HG03196 (cell line): ENCODE measurements around the gene TLR8.
"Not testable (repeated sequence)": the region's sequence is repeated elsewhere in the genome, so short reads cannot be mapped to it uniquely, and the experiment has no call there.

ENCODE experiments used
- ATAC-seq: cut with Tn5 transposase; IDR thresholded peaks from one replicate; pipeline ENCODE4 v1.9.1; 2021; ENCODE audit not compliant: unreplicated experiment

TLR8 gene

GRCh38 chrX:12896935-12897334, 9.5 kb upstream of the TLR8 start:
- ATAC-seq, result no peak

DNA sequence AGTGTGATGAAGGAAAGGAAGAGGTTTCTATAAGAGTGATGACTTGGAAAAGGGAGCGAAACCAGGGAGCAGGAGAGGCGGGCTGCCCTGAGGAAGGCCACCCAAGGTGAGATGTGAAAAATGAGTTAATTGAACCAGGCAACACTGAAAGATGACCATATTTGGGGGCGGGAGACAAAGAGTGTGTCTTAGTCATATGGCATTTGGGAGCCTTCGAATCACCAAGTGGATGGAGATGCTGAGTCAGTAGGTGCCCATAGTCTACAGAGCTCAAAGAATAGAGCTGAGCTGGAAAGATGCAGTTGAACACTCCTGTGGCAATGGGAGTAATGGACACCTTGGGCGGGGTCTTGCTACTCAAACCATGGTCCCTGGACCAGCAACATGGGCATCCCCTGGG, 8.3 kb upstream of the TLR8 start:
- ATAC-seq, result no peak

- no peak for ATAC-seq
Observed at GRCh38 chrX:12899506-12899905, 6.9 kb upstream of the TLR8 start.

GRCh38 chrX:12901486-12901885, 4.9 kb upstream of the TLR8 start:
- ATAC-seq, result no peak

DNA sequence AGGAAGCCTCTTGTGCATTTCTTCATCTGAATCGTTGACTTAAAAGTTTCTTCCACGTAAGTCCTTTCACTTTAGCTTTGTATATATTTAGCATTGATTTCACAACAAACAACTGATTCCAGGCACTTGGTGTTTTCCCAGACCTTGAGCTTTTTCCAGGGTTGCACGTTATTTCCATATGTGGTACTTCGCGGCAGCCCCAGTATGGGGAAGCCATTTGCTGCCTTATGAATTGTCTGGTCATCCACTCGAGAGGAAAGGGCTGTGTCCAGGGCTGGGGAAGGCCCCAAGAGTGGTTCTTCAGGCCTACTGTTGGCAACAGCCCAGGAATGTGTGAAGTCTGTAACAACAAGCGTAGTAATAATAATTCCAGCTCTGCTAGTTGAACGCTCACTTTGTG, 2.8 kb upstream of the TLR8 start:
- no peak for ATAC-seq

DNA sequence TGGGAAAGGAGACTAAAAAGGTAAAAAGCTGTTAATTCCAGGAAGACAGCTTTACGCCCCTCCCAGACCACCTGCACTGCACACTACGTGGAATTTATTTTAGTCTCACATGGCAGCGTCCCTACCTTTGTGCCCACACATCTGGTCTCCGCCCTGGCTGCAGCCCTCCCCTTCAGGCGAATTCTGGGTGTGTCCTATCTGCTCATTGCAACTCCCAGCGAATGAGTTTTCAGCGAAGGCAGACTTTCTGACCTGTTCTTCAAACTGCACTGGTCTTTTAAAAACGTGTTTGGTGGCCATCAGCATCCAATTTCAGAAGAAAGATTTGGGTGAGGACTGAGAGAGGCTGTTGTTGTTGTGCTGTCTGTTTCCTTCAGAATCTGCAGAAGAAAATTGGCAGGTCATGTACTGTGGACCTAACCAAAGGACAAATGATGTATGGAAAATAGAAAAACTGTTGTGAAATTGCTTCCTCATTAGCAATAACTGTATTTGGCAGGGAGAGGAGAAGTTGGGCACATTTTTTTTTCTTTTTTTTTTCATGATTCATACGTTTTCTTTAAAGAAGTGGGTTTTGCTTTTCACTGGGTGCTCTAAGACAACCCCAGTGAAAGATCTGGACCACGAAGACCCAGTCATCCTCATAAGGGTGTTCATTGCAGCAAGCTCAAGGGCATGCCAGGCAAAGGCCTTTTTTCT, 4.2 kb downstream of the TLR8 start:
- ATAC-seq, result no peak

DNA sequence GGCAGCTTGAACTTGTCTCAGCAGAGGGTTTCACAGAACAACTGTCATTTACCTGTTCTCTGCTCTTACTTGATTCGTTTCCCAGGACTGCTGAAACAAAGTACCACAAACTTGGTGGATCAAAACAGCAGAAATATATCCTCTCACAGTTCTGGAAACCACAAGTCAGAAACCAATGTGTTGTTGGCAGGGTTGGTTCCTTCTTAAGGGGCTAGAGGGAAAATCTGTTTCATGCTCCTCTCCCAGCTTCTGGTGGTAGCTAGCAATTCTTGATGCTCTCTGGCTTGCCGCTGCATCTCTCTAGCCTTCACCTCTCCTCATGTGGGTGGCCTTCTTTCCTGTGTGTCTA, 4.7 kb downstream of the TLR8 start:
- no peak for ATAC-seq

DNA sequence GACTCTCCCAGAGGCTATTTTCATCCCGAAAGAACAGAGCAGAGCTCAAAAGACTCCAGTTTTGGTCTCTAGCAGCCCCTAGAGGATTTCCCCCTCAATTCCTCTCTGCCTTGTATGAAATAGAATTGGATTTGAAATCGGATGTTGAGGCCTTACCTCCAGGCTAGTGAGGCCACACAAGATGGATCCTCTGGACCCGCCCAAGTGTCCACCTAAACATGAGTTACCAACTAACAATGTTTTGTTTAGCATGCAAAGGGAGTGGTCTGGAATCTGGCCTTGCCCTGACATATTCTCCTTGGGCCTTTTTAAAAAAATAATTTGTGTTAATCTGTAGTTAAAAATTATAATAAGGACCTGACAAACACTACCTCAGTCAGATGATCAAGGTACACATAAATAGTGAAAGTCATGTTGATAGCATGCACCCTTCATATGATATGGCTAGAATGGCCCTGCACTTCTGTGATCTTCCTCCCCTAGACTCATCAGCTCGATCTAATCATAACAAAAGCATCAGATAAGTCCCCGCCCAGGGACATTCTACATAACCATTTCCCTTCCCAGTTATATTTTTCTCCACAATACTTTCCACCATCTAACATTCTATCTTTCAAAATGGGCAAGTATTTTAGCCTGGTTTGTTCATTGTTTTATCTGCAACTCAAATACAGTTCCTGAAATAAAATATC, 6.5 kb downstream of the TLR8 start:
- no peak for ATAC-seq

GRCh38 chrX:12917753-12918152, 11.3 kb downstream of the TLR8 start:
- no peak for ATAC-seq

DNA sequence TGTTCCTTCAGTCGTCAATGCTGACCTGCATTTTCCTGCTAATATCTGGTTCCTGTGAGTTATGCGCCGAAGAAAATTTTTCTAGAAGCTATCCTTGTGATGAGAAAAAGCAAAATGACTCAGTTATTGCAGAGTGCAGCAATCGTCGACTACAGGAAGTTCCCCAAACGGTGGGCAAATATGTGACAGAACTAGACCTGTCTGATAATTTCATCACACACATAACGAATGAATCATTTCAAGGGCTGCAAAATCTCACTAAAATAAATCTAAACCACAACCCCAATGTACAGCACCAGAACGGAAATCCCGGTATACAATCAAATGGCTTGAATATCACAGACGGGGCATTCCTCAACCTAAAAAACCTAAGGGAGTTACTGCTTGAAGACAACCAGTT, 12.6 kb downstream of the TLR8 start:
- ATAC-seq, result no peak

DNA sequence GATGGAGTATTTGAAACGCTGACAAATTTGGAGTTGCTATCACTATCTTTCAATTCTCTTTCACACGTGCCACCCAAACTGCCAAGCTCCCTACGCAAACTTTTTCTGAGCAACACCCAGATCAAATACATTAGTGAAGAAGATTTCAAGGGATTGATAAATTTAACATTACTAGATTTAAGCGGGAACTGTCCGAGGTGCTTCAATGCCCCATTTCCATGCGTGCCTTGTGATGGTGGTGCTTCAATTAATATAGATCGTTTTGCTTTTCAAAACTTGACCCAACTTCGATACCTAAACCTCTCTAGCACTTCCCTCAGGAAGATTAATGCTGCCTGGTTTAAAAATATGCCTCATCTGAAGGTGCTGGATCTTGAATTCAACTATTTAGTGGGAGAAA, 13.2 kb downstream of the TLR8 start:
- ATAC-seq, result no peak

DNA sequence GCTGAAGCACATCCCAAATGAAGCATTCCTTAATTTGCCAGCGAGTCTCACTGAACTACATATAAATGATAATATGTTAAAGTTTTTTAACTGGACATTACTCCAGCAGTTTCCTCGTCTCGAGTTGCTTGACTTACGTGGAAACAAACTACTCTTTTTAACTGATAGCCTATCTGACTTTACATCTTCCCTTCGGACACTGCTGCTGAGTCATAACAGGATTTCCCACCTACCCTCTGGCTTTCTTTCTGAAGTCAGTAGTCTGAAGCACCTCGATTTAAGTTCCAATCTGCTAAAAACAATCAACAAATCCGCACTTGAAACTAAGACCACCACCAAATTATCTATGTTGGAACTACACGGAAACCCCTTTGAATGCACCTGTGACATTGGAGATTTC, 14.6 kb downstream of the TLR8 start:
- ATAC-seq, result no peak

DNA sequence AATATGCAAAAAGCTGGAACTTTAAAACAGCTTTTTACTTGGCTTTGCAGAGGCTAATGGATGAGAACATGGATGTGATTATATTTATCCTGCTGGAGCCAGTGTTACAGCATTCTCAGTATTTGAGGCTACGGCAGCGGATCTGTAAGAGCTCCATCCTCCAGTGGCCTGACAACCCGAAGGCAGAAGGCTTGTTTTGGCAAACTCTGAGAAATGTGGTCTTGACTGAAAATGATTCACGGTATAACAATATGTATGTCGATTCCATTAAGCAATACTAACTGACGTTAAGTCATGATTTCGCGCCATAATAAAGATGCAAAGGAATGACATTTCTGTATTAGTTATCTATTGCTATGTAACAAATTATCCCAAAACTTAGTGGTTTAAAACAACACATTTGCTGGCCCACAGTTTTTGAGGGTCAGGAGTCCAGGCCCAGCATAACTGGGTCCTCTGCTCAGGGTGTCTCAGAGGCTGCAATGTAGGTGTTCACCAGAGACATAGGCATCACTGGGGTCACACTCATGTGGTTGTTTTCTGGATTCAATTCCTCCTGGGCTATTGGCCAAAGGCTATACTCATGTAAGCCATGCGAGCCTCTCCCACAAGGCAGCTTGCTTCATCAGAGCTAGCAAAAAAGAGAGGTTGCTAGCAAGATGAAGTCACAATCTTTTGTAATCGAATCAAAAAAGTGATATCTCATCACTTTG, 15.6 kb downstream of the TLR8 start:
- no peak for ATAC-seq

- no peak for ATAC-seq
Observed at GRCh38 chrX:12922599-12922919, 16.1 kb downstream of the TLR8 start.

GRCh38 chrX:12929701-12930100, 23.3 kb downstream of the TLR8 start:
- ATAC-seq, result no peak

DNA sequence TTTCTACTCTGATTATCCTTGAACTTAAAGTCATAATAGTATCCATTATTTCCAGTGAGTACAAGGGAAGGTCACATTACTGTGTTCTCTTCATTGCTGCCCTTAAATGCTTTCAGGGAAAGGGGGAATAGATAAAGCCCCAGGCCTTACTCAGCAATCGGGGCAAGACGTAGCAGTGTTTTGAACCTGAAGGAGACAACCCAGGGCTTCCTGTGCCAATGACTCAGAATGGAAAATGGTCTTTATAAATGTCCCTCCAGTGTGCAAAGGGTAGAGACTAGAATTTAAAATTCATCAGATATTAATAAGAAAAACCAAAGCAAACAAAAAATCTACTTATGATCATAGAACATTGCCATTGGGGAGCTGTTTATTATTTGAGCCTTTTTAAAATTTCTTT, 23.7 kb downstream of the TLR8 start:
- ATAC-seq, result no peak

- no peak for ATAC-seq
Observed at GRCh38 chrX:12932244-12932643, 25.8 kb downstream of the TLR8 start.

DNA sequence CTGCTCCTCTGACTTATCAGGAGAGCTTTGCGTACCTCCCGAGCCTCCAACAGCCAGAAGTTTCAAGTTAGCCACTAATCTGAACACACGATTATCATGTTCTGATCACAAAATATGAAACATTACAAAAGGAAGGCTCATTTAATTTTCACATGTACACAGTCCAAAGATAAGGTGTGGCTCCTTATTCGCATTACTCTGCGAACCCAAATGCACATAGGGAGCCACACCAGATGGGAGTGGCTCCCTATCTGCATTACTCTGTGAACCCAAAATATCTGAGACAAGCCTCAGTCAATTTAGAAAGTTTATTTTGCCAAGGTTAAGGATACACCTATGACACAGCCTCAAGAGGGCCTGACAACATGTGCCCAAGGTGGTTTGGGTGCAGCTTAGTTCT, 28.4 kb downstream of the TLR8 start:
- ATAC-seq, result no peak

GRCh38 chrX:12936947-12937346, 30.5 kb downstream of the TLR8 start:
- no peak for ATAC-seq

- not testable (repeated sequence) for ATAC-seq
Observed at GRCh38 chrX:12940471-12940870, 34.1 kb downstream of the TLR8 start.

GRCh38 chrX:12943592-12943991, 37.2 kb downstream of the TLR8 start:
- not testable (repeated sequence) for ATAC-seq

DNA sequence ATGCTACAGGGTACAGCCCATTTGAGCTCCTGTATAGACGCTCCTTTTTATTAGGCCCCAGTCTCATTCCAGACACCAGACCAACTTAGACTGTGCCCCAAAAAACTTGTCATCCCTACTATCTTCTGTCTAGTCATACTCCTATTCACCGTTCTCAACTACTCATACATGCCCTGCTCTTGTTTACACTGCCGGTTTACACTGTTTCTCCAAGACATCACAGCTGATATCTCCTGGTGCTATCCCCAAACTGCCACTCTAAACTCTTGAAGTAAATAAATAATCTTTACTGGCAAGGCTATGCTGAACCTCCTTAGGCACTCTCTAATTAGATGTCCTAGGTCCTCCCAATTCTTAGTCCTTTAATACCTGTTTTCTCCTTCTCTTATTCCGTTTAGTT, 38.0 kb downstream of the TLR8 start:
- not testable (repeated sequence) for ATAC-seq
